Measurements from ENCODE around the gene DUSP7.

Gene DUSP7

GRCh38 chr3:52004906-52005395 lies 51.4 kb downstream of the DUSP7 start:
- no peak for DNase-seq

- DNase-seq: no peak
These were observed 52.1 kb downstream of the DUSP7 start for GRCh38 chr3:52004163-52004787.

GRCh38 chr3:52002748-52003147 lies 53.6 kb downstream of the DUSP7 start:
- no peak for DNase-seq

- DNase-seq: peak; percentile 54 to 80
These were observed 54.9 kb downstream of the DUSP7 start for GRCh38 chr3:52001443-52001974.

GRCh38 chr3:51999846-52000245 lies 56.5 kb downstream of the DUSP7 start:
- DNase-seq: no peak
